Measurements from ENCODE around the gene ZNF236. TPM values are rescaled to one million over a fixed set of nuclear protein-coding genes. Genes with fewer than 3 reads are reported as not detected.
"Not testable (repeated sequence)": the region's sequence is repeated elsewhere in the genome, so short reads cannot be mapped to it uniquely, and the experiment has no call there.

The ZNF236 gene
- total RNA-seq, 1 experiment from 2014 or later = 14.9 TPM

DNA sequence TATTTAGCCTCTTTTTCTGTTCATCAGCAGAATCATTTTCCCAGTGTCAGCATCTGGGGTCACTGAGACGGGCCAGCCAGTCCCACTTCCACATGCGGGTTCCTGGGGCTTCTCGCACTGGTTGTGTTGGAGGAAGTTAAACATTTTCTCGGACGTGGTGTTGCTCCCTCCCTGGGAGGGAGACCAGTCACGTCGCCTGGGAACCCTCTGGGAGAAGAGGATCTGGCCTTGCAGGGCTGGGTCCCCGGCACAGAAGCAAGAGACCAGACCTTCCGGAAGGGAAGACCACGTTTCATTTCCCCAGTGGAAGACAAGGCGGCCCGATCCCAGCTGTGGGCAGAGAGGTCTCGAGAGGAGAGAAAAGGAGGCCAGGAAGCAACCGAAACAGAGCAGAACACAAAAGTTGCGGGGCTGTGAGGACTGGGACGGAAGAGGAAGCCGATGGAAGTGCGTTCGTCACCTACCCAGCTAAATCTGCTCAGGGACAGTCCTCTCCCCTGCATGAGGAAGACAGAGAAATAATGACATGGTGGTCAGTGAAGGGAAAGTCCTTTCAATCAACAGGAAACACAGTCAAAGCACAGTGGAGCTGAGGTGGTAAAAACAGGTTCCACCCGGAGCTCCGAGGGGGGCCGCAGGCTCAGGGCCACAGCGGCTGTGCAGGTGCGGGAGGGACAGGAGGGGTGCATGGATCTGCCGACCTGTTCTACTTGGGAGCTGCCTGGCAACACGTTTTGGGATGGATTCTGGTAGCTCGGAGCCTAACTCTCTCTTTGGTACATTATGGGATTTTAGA, 165.9 kb downstream of the ZNF236 start:
- TF ChIP-seq, protein P1, sequence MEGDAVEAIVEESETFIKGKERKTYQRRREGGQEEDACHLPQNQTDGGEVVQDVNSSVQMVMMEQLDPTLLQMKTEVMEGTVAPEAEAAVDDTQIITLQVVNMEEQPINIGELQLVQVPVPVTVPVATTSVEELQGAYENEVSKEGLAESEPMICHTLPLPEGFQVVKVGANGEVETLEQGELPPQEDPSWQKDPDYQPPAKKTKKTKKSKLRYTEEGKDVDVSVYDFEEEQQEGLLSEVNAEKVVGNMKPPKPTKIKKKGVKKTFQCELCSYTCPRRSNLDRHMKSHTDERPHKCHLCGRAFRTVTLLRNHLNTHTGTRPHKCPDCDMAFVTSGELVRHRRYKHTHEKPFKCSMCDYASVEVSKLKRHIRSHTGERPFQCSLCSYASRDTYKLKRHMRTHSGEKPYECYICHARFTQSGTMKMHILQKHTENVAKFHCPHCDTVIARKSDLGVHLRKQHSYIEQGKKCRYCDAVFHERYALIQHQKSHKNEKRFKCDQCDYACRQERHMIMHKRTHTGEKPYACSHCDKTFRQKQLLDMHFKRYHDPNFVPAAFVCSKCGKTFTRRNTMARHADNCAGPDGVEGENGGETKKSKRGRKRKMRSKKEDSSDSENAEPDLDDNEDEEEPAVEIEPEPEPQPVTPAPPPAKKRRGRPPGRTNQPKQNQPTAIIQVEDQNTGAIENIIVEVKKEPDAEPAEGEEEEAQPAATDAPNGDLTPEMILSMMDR (IDR thresholded peaks at IDR 0.05; ENCODE audit: insufficient read depth in 1 of 2, low read depth in 1 of 2, low read length in 1 of 2, severe bottlenecking in 1 of 2, unreplicated experiment in 1 of 2) = no peak
- no peaks in the 10 kb centered on the region for H3K9me3 Mint-ChIP-seq (ENCODE audit: unreplicated experiment)
- no TSS peak for BruUV-seq (replicated peaks)
- intact Hi-C loops (cut with micrococcal nuclease; ENCODE audit: unreplicated experiment) = no loop called here
- DNase-seq = no peak
- no peaks in the 10 kb centered on the region for H3K27me3 Mint-ChIP-seq (ENCODE audit: insufficient read depth, unreplicated experiment)
- Histone ChIP-seq H3K27me3 (replicated peaks; ENCODE audit: control insufficient read depth, insufficient read depth, low read length) (no peaks in the 10 kb centered on the region), H3K9me3 (no peaks in the 10 kb centered on the region), H3K4me3 (ENCODE audit: low read depth, low read length) (no peak overlapping the region), H3K4me1 (no peaks in the 10 kb centered on the region), H3K36me3 (ENCODE audit: control insufficient read depth, insufficient read depth, low read length) (no peaks in the 10 kb centered on the region)
- peaks cover 12% of the 10 kb centered on the region for H3K4me1 Mint-ChIP-seq (ENCODE audit: low read depth, unreplicated experiment)
- peaks cover 5% of the 10 kb centered on the region for H3K36me3 Mint-ChIP-seq (ENCODE audit: insufficient read depth, unreplicated experiment)
- H3K27ac Mint-ChIP-seq (ENCODE audit: unreplicated experiment) = no peak overlapping the region
- POLR2A ChIA-PET = no interaction called here
- no peak overlapping the region for H3K4me3 Mint-ChIP-seq (ENCODE audit: unreplicated experiment)
- CTCF ChIA-PET = no interaction called here

DNA sequence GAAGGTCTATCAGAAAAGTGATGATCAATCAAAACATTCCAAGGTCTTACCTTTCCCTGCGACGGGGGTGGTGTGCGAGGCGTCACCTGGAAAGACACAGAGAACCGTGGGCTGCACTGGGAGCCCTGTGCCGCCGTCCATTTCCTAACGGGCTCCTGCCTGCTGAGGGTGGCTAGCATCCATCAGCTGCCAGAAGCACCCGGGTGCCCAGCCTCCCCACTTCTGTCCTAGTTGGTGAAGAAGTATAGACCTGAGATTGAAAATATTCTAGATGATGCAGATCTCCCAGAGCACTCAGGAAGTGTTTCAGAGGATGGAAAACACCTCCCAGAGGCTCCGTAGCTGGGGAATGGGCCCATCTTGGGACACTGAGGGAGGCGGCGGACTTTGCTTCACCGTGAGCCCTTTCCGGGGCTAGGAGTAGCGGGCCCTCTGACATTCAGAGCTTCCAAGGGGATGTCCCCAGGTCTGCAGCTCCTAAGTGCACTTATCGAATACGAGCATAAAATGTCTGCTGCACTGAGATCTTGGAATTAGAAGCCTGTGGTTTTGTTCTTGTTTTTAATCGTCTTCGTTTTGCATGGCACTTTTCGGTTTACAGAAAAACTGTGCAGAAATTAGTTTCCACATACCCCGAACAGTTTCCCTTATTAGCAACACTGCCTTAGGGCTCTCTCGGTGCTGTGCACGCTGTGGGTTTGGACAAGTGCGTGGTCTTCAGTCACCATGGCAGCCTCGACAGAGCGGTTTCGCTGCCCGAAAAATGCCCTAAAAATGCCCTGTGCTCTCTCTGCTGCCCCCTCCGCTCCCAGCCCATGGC, 166.7 kb downstream of the ZNF236 start:
- intact Hi-C loops (cut with micrococcal nuclease; ENCODE audit: unreplicated experiment) = no loop called here
- TF ChIP-seq, protein P1 (IDR thresholded peaks at IDR 0.05; ENCODE audit: insufficient read depth in 1 of 2, low read depth in 1 of 2, low read length in 1 of 2, severe bottlenecking in 1 of 2, unreplicated experiment in 1 of 2) = no peak
- Histone ChIP-seq H3K4me1 (no peaks in the 10 kb centered on the region), H3K4me3 (ENCODE audit: low read depth, low read length) (no peak overlapping the region), H3K9me3 (no peaks in the 10 kb centered on the region), H3K27me3 (replicated peaks; ENCODE audit: control insufficient read depth, insufficient read depth, low read length) (no peaks in the 10 kb centered on the region), H3K36me3 (ENCODE audit: control insufficient read depth, insufficient read depth, low read length) (no peaks in the 10 kb centered on the region)
- no TSS peak for BruUV-seq (replicated peaks)
- CTCF ChIA-PET = no interaction called here
- H3K36me3 Mint-ChIP-seq (ENCODE audit: insufficient read depth, unreplicated experiment) = peaks cover 5% of the 10 kb centered on the region
- H3K27me3 Mint-ChIP-seq (ENCODE audit: insufficient read depth, unreplicated experiment) = no peaks in the 10 kb centered on the region
- DNase-seq = no peak
- no peak overlapping the region for H3K27ac Mint-ChIP-seq (ENCODE audit: unreplicated experiment)
- no peak overlapping the region for H3K4me3 Mint-ChIP-seq (ENCODE audit: unreplicated experiment)
- POLR2A ChIA-PET = no interaction called here
- H3K4me1 Mint-ChIP-seq (ENCODE audit: low read depth, unreplicated experiment) = peaks cover 12% of the 10 kb centered on the region
- H3K9me3 Mint-ChIP-seq (ENCODE audit: unreplicated experiment) = no peaks in the 10 kb centered on the region

DNA sequence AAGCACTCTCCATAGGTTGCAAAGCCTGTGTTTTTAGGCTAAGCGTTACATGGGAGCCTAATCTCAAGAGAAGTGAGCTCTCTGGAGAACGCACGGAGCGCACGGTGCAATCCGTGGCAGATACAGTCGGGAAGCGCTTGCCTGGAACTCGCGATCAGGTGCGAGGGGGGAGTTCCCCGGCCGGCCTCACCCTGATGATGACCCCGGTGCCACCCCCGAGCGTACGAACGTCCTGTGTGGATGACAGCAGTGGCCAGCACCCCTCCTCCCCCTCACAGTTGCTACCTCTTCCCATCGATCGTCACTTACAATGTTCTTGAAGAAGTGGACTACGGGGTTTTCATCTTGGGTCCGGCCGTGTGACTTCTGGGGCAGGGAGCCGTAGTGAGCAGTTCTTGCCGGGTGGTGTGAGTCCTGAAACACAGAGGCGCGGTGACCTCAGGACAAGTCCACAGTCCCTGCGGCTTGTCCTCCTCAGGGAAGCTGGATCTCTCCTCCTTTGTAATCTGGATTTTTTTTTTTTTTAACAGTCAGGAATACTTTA, 167.4 kb downstream of the ZNF236 start:
- H3K27me3 Mint-ChIP-seq (ENCODE audit: insufficient read depth, unreplicated experiment) = no peaks in the 10 kb centered on the region
- Histone ChIP-seq H3K9me3 (no peaks in the 10 kb centered on the region), H3K27me3 (replicated peaks; ENCODE audit: control insufficient read depth, insufficient read depth, low read length) (no peaks in the 10 kb centered on the region), H3K4me1 (0 out of 2 replicates have a peak, but pooled peaks cover 4% of the 10 kb centered on the region), H3K36me3 (ENCODE audit: control insufficient read depth, insufficient read depth, low read length) (no peaks in the 10 kb centered on the region), H3K4me3 (ENCODE audit: low read depth, low read length) (no peak overlapping the region)
- H3K9me3 Mint-ChIP-seq (ENCODE audit: unreplicated experiment) = no peaks in the 10 kb centered on the region
- H3K27ac Mint-ChIP-seq (ENCODE audit: unreplicated experiment) = no peak overlapping the region
- TF ChIP-seq, protein P1 (IDR thresholded peaks at IDR 0.05; ENCODE audit: insufficient read depth in 1 of 2, low read depth in 1 of 2, low read length in 1 of 2, severe bottlenecking in 1 of 2, unreplicated experiment in 1 of 2) = no peak
- DNase-seq = no peak
- intact Hi-C loops (cut with micrococcal nuclease; ENCODE audit: unreplicated experiment) = no loop called here
- H3K4me3 Mint-ChIP-seq (ENCODE audit: unreplicated experiment) = no peak overlapping the region
- BruUV-seq (replicated peaks) = no TSS peak
- ChIA-PET CTCF (no interaction called here), POLR2A (no interaction called here)
- peaks cover 12% of the 10 kb centered on the region for H3K4me1 Mint-ChIP-seq (ENCODE audit: low read depth, unreplicated experiment)
- H3K36me3 Mint-ChIP-seq (ENCODE audit: insufficient read depth, unreplicated experiment) = peaks cover 5% of the 10 kb centered on the region

DNA sequence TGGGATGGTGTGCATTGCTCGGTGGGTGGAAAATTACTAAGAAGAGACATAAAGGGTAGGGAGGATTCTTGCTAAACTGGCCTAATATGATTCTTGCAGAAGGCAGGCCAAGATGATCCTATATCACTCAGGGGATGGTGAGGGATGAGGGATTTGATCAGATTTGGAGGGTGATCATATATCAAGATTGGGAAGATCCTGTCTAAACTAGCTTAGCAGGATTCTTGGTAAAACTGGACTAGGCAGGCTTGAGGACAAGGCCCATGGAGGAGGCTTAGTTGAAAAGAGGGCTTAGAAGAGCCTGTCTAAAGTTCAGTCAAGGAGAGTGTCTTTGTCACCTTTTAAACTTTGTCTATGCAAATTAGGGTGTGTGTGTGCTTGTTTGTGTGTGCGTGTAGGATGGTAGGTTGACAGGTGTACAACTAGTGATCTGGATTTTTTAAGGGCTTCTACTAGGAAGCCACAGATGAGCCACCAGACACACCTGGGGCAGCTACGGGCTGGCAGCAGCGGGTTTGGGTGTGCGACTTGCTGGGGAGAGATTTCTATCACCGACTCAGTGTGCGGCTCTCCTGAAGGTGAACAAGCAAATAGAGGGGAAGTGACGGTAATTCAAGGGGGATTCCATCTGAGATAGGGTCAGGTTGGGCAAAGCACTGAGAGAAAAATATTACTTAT, 168.1 kb downstream of the ZNF236 start:
- H3K4me3 Mint-ChIP-seq (ENCODE audit: unreplicated experiment); H3K27ac Mint-ChIP-seq (ENCODE audit: unreplicated experiment); H3K9me3 Mint-ChIP-seq (ENCODE audit: unreplicated experiment); H3K36me3 ChIP-seq (ENCODE audit: control insufficient read depth, insufficient read depth, low read length); H3K36me3 Mint-ChIP-seq (ENCODE audit: insufficient read depth, unreplicated experiment); POLR2A ChIA-PET; H3K9me3 ChIP-seq; H3K27me3 ChIP-seq (replicated peaks; ENCODE audit: control insufficient read depth, insufficient read depth, low read length); H3K4me1 ChIP-seq; H3K27me3 Mint-ChIP-seq (ENCODE audit: insufficient read depth, unreplicated experiment); CTCF ChIA-PET; intact Hi-C loops (cut with micrococcal nuclease; ENCODE audit: unreplicated experiment); DNase-seq; H3K4me3 ChIP-seq (ENCODE audit: low read depth, low read length); BruUV-seq (replicated peaks): not testable (repeated sequence)
- peaks cover 12% of the 10 kb centered on the region for H3K4me1 Mint-ChIP-seq (ENCODE audit: low read depth, unreplicated experiment)
